K562 (cell line): ENCODE data around the gene DAGLA. TPM values are rescaled to one million over a fixed set of nuclear protein-coding genes. Genes with fewer than 3 reads are reported as not detected.

Experiments
- BCLAF1 ChIP-seq, 2 experiments: fragments of 450-650 bp in 1 of 2; IDR thresholded peaks; 2 replicates each; pipeline ENCODE4 v1.6.1; 2011 to 2017; ENCODE audit warnings: low read depth in 2 of 2, antibody characterized with exemption in 1 of 2, borderline replicate concordance in 1 of 2, low read length in 1 of 2, mild to moderate bottlenecking in 1 of 2, mixed read lengths in 1 of 2; ENCODE audit not compliant: control insufficient read depth in 1 of 2
- BDP1 ChIP-seq: IDR thresholded peaks from 3 replicates; pipeline ENCODE4 v1.6.1; 2011; ENCODE audit not compliant: insufficient read length, insufficient read depth
- CAMTA2 ChIP-seq: fragments of 250-450 bp; sonication (Bioruptor Pico); conservative IDR thresholded peaks from 2 replicates; pipeline ENCODE4 v1.5.1; 2022
- CCAR2 ChIP-seq: fragments of 200-400 bp; formaldehyde crosslinking; IDR thresholded peaks from 2 replicates; pipeline ENCODE4 v1.6.1; 2017; ENCODE audit warnings: mild to moderate bottlenecking, low read depth, low read length
- CHAMP1 ChIP-seq: fragments of 450-650 bp; IDR thresholded peaks from 2 replicates; pipeline ENCODE4 v1.6.1; 2016; ENCODE audit warnings: mild to moderate bottlenecking
- CSDE1 ChIP-seq, 2 experiments: fragments of 450-650 bp; IDR thresholded peaks; 2 replicates each; pipeline ENCODE4 v1.6.1; 2016; ENCODE audit warnings: mild to moderate bottlenecking in 1 of 2
- ESRRA ChIP-seq: fragments of 450-650 bp; IDR thresholded peaks from 2 replicates; pipeline ENCODE4 v1.6.1; 2014; ENCODE audit warnings: low read depth, mild to moderate bottlenecking, moderate library complexity, borderline replicate concordance
- GATAD2B ChIP-seq: fragments of 450-650 bp; IDR thresholded peaks from 2 replicates; pipeline ENCODE4 v1.6.1; 2017; ENCODE audit warnings: mild to moderate bottlenecking, borderline replicate concordance
- LARP7 ChIP-seq: fragments of 450-650 bp; IDR thresholded peaks from 2 replicates; pipeline ENCODE4 v1.6.1; 2016
- MECOM ChIP-seq: fragments of 250-450 bp; sonication (Bioruptor Pico); IDR thresholded peaks from 2 replicates; pipeline ENCODE4 v1.8.0; 2022; ENCODE audit warnings: inconsistent platforms
- MIER1 ChIP-seq: fragments of 450-650 bp; IDR thresholded peaks from 2 replicates; pipeline ENCODE4 v1.6.1; 2016; ENCODE audit warnings: antibody characterized with exemption, mild to moderate bottlenecking, low read depth
- NFIX ChIP-seq: fragments of 250-450 bp; sonication (Bioruptor Pico); IDR thresholded peaks from 2 replicates; pipeline ENCODE4 v1.4.0; 2020; ENCODE audit warnings: low read depth, mild to moderate bottlenecking, moderate library complexity
- PHF20 ChIP-seq: fragments of 450-650 bp; IDR thresholded peaks from 2 replicates; pipeline ENCODE4 v1.6.1; 2018; ENCODE audit not compliant: partially characterized antibody
- RAD21 ChIP-seq, 2 experiments: fragments of 250-450 bp in 1 of 2; fragments of 450-650 bp in 1 of 2; sonication (Bioruptor Pico) in 1 of 2; formaldehyde crosslinking in 1 of 2; IDR thresholded peaks in 1 of 2; conservative IDR thresholded peaks in 1 of 2; 2 replicates each; pipeline versions ENCODE4 v1.4.0 to v1.8.0; 2020 to 2022; ENCODE audit warnings: mild to moderate bottlenecking in 2 of 2, moderate library complexity in 1 of 2
- polyA plus RNA-seq, 8 experiments: library from polyadenylated mRNA; depleted of rRNA in 4 of 8; stranded (reverse) in 5 of 8; unstranded in 3 of 8; fragments of >200 nt; fragmentation: Nextera tagmentation in 2 of 8; fragmentation: Illumina TruSeq in 1 of 8; extraction: Ambion mirVana in 2 of 8; extraction: Trizol in 1 of 8; gene quantifications; 2 replicates each; pipeline versions ENCODE4 v1.2.1 to v1.2.3, GENCODE V29; 2011 to 2014; ENCODE audit warnings: inconsistent platforms in 1 of 8, missing spikeins in 1 of 8
- total RNA-seq, 7 experiments: library from RNA; depleted of rRNA in 6 of 7; stranded (reverse); fragments of >200 nt in 6 of 7; fragmentation: Illumina TruSeq in 2 of 7; extraction: Trizol in 2 of 7; gene quantifications; 2 replicates each; pipeline versions ENCODE4 v1.2.1 to v1.2.3, GENCODE V29; 2011 to 2021; ENCODE audit warnings: low replicate concordance in 1 of 7
- TF ChIP-seq, protein P1 (sequence below): sonication (generic); formaldehyde crosslinking; IDR thresholded peaks from 2 replicates; pipeline ENCODE4 v1.8.1; 2023; ENCODE audit warnings: mild to moderate bottlenecking, missing genetic modification reagents
- TF ChIP-seq, protein P2 (sequence below): IDR thresholded peaks from 3 replicates; pipeline ENCODE4 v1.6.1; 2011; ENCODE audit warnings: borderline replicate concordance, mild to moderate bottlenecking; ENCODE audit not compliant: insufficient read length, insufficient read depth
- TF ChIP-seq, protein P3 (sequence below): fragments of 250-450 bp; sonication (Bioruptor Pico); IDR thresholded peaks from 2 replicates; pipeline ENCODE4 v1.4.0; 2020

The DAGLA gene
- total and polyA plus RNA-seq, 9 of the 15 experiments (the other 6 are each of a cell fraction or from before 2014, with no cell fraction given): 0.03 to 0.16 (median 0.04) TPM; not detected in 4

DNA sequence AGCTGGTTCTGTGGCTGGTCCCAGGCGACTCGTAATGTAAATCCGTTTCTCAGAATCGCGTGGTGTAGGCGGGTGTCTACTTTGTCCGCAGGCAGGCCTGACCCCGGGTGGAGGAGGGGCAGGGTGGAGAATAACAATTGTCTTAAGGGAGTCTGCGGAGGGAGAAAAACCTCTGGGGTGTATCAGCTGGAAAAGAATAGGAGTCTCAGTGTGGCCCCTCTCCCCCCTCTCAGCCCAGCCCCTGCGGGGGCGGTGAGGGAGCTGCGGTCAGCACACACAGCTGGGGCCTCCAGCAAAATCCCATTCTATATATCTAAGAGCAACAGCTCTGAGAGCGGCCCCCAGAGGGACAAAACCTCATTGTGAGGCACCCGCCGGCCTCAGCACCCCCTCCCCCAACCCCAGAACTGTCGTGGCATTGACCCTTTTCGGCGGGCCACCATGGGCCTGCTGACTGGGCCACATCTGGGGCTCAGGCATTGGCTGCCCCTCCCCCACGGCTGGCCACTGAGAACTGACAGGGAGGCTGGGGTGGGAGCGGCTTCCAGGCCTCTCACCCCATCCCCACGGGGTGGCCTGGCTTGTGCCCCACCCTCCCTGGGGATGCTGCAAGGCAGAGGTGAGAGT, 69.5 kb downstream of the DAGLA start (continued):
- TF ChIP-seq, protein P1, sequence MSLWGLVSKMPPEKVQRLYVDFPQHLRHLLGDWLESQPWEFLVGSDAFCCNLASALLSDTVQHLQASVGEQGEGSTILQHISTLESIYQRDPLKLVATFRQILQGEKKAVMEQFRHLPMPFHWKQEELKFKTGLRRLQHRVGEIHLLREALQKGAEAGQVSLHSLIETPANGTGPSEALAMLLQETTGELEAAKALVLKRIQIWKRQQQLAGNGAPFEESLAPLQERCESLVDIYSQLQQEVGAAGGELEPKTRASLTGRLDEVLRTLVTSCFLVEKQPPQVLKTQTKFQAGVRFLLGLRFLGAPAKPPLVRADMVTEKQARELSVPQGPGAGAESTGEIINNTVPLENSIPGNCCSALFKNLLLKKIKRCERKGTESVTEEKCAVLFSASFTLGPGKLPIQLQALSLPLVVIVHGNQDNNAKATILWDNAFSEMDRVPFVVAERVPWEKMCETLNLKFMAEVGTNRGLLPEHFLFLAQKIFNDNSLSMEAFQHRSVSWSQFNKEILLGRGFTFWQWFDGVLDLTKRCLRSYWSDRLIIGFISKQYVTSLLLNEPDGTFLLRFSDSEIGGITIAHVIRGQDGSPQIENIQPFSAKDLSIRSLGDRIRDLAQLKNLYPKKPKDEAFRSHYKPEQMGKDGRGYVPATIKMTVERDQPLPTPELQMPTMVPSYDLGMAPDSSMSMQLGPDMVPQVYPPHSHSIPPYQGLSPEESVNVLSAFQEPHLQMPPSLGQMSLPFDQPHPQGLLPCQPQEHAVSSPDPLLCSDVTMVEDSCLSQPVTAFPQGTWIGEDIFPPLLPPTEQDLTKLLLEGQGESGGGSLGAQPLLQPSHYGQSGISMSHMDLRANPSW (CRISPR knock-in tag): no peak
- TF ChIP-seq, protein P2, sequence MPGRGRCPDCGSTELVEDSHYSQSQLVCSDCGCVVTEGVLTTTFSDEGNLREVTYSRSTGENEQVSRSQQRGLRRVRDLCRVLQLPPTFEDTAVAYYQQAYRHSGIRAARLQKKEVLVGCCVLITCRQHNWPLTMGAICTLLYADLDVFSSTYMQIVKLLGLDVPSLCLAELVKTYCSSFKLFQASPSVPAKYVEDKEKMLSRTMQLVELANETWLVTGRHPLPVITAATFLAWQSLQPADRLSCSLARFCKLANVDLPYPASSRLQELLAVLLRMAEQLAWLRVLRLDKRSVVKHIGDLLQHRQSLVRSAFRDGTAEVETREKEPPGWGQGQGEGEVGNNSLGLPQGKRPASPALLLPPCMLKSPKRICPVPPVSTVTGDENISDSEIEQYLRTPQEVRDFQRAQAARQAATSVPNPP: no peak
- peak; percentile 86; the same call in 1 of the 2 replicates for TF ChIP-seq ESRRA
- no peak for TF ChIP-seq CHAMP1
- TF ChIP-seq MECOM (CRISPR knock-in tag): no peak
- TF ChIP-seq CCAR2: no peak
- no peak for TF ChIP-seq CSDE1 (IDR thresholded peaks at IDR 0.05)
- TF ChIP-seq PHF20: no peak
- no peak; the same call in 1 of the 2 replicates for TF ChIP-seq GATAD2B
- TF ChIP-seq MIER1: no peak
- TF ChIP-seq RAD21 (CRISPR knock-in tag; conservative IDR thresholded peaks at IDR 0.05 in 1 of 2, IDR thresholded peaks at IDR 0.05 in 1 of 2): no peak
- TF ChIP-seq, protein P3, sequence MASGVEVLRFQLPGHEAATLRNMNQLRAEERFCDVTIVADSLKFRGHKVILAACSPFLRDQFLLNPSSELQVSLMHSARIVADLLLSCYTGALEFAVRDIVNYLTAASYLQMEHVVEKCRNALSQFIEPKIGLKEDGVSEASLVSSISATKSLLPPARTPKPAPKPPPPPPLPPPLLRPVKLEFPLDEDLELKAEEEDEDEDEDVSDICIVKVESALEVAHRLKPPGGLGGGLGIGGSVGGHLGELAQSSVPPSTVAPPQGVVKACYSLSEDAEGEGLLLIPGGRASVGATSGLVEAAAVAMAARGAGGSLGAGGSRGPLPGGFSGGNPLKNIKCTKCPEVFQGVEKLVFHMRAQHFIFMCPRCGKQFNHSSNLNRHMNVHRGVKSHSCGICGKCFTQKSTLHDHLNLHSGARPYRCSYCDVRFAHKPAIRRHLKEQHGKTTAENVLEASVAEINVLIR (CRISPR knock-in tag): 0 out of 2 replicates have a peak, but pooled peaks have one; percentile 26
- TF ChIP-seq NFIX (CRISPR knock-in tag): no peak
- TF ChIP-seq CAMTA2: no peak
- no peak for TF ChIP-seq BCLAF1 (IDR thresholded peaks at IDR 0.05; ENCODE audit: borderline replicate concordance in 1 of 2, control insufficient read depth in 1 of 2, low read depth in 2 of 2, low read length in 1 of 2)
- TF ChIP-seq BDP1: no peak
- TF ChIP-seq LARP7: no peak
